K562 (cell line): ENCODE measurements around the gene MYO16. TPM values are rescaled to one million over a fixed set of nuclear protein-coding genes. Genes with fewer than 3 reads are reported as not detected.

Experiments
- ATAC-seq: fragments of 200-7000 bp; cut with Tn5 transposase; 3 replicates; pipeline ENCODE4 v1.9.1; 2020; ENCODE audit warnings: moderate library complexity
- BruUV-seq: library from RNA; stranded (reverse); fragments of 400-500 nt; replicated peaks from 2 replicates; lab custom pipeline; 2021; lab: Mats Ljungman, UMichigan
- CTCF ChIA-PET: fragments of 300-600 bp; formaldehyde crosslinking; extraction: SDS; loops from one replicate; lab custom pipeline; 2021; ENCODE audit warnings: low intra/inter-chr PET ratio; lab: Yijun Ruan, JAX
- POLR2A ChIA-PET: fragments of 300-600, 350-650 bp; sonication (Branson Sonifier 250); formaldehyde crosslinking; extraction: SDS; loops from one replicate; lab custom pipeline; 2021; ENCODE audit warnings: antibody characterized with exemption, inconsistent platforms; lab: Yijun Ruan, JAX
- DNase-seq, 4 experiments: peaks; one replicate each; pipeline versions ENCODE4 v3.0.0 to v3.0.0-alpha.2; 2011 to 2018; ENCODE audit warnings: low spot score in 3 of 4, mixed read lengths in 3 of 4; ENCODE audit errors: extremely low read depth in 1 of 4
- FAIRE-seq: peaks from 2 replicates; lab custom pipeline; 2011; peaks lifted over from hg19 to GRCh38; lab: Jason Lieb, UNC
- H2AFZ ChIP-seq: 2 replicates; pipeline ENCODE4 v1.6.0; 2011; ENCODE audit warnings: low read depth, low read length, control low read depth, inconsistent platforms
- H3K27ac ChIP-seq: fragments of 200-600 bp; 3 replicates; pipeline ENCODE4 v1.8.0; 2011; ENCODE audit warnings: low read depth, mild to moderate bottlenecking, control low read depth, inconsistent platforms, low read length, moderate library complexity, mixed read lengths; ENCODE audit errors: extremely low read depth
- H3K27me3 ChIP-seq, 2 experiments: fragments of 300-600 bp in 1 of 2; 2 replicates in 1 of 2; 3 replicates in 1 of 2; pipeline versions ENCODE4 v1.6.0 to v1.8.0; 2011; ENCODE audit warnings: inconsistent platforms in 2 of 2, low read length in 2 of 2, mild to moderate bottlenecking in 1 of 2, mixed read lengths in 1 of 2, moderate library complexity in 1 of 2; ENCODE audit not compliant: control insufficient read depth in 2 of 2, insufficient read depth in 2 of 2
- H3K36me3 ChIP-seq: fragments of 300-600 bp; 3 replicates; pipeline ENCODE4 v1.8.0; 2011; ENCODE audit warnings: mild to moderate bottlenecking, low read length, inconsistent platforms; ENCODE audit not compliant: control insufficient read depth, insufficient read depth
- H3K4me1 ChIP-seq, 2 experiments: fragments of 200-600 bp in 1 of 2; replicated peaks in 1 of 2; 2 replicates in 1 of 2; 3 replicates in 1 of 2; pipeline versions ENCODE4 v1.5.1 to v1.8.0; 2011; ENCODE audit warnings: inconsistent platforms in 2 of 2, low read length in 2 of 2, mild to moderate bottlenecking in 1 of 2, mixed read lengths in 1 of 2, moderate library complexity in 1 of 2; ENCODE audit not compliant: control insufficient read depth in 2 of 2, insufficient read depth in 2 of 2
- H3K4me2 ChIP-seq: 2 replicates; pipeline ENCODE4 v1.6.1; 2011; ENCODE audit warnings: low read length, control low read depth, inconsistent platforms, mixed read lengths; ENCODE audit not compliant: insufficient read depth
- H3K4me3 ChIP-seq: fragments of 200-600 bp; sonication (generic), shearing (Covaris generic); 2 replicates; pipeline ENCODE4 v1.5.1; 2016; ENCODE audit warnings: control low read depth, inconsistent platforms
- H3K79me2 ChIP-seq: fragments of 200-600 bp; 3 replicates; pipeline ENCODE4 v1.8.0; 2011; ENCODE audit warnings: low read length, inconsistent platforms; ENCODE audit not compliant: control insufficient read depth, insufficient read depth
- H3K9ac ChIP-seq, 2 experiments: 2 replicates each; pipeline versions ENCODE4 v1.6.0 to v1.6.1; 2011; ENCODE audit warnings: low read depth in 2 of 2, low read length in 2 of 2, control low read depth in 1 of 2, inconsistent platforms in 1 of 2, mild to moderate bottlenecking in 1 of 2, mixed read lengths in 1 of 2; ENCODE audit not compliant: insufficient read depth in 1 of 2
- H3K9me1 ChIP-seq: one replicate; pipeline ENCODE4 v1.6.0; 2011; ENCODE audit warnings: inconsistent platforms, mild to moderate bottlenecking, low read length, moderate library complexity; ENCODE audit not compliant: control insufficient read depth, insufficient read depth
- H3K9me3 ChIP-seq: replicated peaks from 2 replicates; pipeline ENCODE4 v1.5.1; 2011; ENCODE audit warnings: low read depth, low read length, inconsistent platforms; ENCODE audit not compliant: control insufficient read depth, insufficient read depth
- H4K20me1 ChIP-seq: replicated peaks from 2 replicates; pipeline ENCODE4 v1.6.1; 2011; ENCODE audit warnings: low read length, inconsistent platforms, mixed read lengths; ENCODE audit not compliant: control insufficient read depth, insufficient read depth
- FOS ChIP-seq: IDR thresholded peaks from 3 replicates; pipeline ENCODE4 v1.6.1; 2011; ENCODE audit not compliant: insufficient read length; ENCODE audit errors: extremely low read depth
- PTTG1 ChIP-seq: fragments of 450-650 bp; IDR thresholded peaks from 2 replicates; pipeline ENCODE4 v1.6.1; 2016; ENCODE audit warnings: low read depth, mild to moderate bottlenecking, missing genetic modification characterization, missing compliant biosample characterization
- RAD21 ChIP-seq, 2 experiments: fragments of 250-450 bp in 1 of 2; fragments of 450-650 bp in 1 of 2; sonication (Bioruptor Pico) in 1 of 2; formaldehyde crosslinking in 1 of 2; IDR thresholded peaks in 1 of 2; conservative IDR thresholded peaks in 1 of 2; 2 replicates each; pipeline versions ENCODE4 v1.4.0 to v1.8.0; 2020 to 2022; ENCODE audit warnings: mild to moderate bottlenecking in 2 of 2, moderate library complexity in 1 of 2
- RBBP5 ChIP-seq: fragments of 200-600 bp; sonication (generic); IDR thresholded peaks from 2 replicates; pipeline ENCODE4 v1.6.1; 2012; ENCODE audit warnings: borderline replicate concordance, mild to moderate bottlenecking, low read length, control low read depth, inconsistent platforms; ENCODE audit not compliant: insufficient read depth, poor library complexity, severe bottlenecking
- SFPQ ChIP-seq: fragments of 200-400 bp; formaldehyde crosslinking; IDR thresholded peaks from 2 replicates; pipeline ENCODE4 v1.6.1; 2017; ENCODE audit warnings: mild to moderate bottlenecking, low read depth, low read length, moderate library complexity
- ZNF274 ChIP-seq: IDR thresholded peaks from 2 replicates; pipeline ENCODE4 v1.6.1; 2011; ENCODE audit warnings: low read depth, mild to moderate bottlenecking, low read length, moderate library complexity, borderline replicate concordance
- ZNF384 ChIP-seq: IDR thresholded peaks from 2 replicates; pipeline ENCODE4 v1.6.1; 2012; ENCODE audit warnings: low read depth, low read length, improper control_type of control experiment
- ZNF592 ChIP-seq: fragments of 450-650 bp; IDR thresholded peaks from 2 replicates; pipeline ENCODE4 v1.6.1; 2017; ENCODE audit warnings: antibody characterized with exemption, mild to moderate bottlenecking
- WGBS: fragments of 100-300 bp; shearing (Covaris generic); methylation state at CpG from one replicate; pipeline ENCODE4 v1.1.6; 2016; ENCODE audit warnings: low coverage, mixed read lengths; ENCODE audit not compliant: insufficient coverage; ENCODE audit errors: missing lambda C conversion rate; 5-methylcytosine and 5-hydroxymethylcytosine counted together
- in situ Hi-C: fragments of 300-500 bp; cut with MboI; formaldehyde crosslinking; loops from 4 replicates; pipeline ENCODE4 v1.15.0; 2018; ENCODE audit warnings: inconsistent platforms, mixed read lengths
- intact Hi-C: fragments of 100-400 bp; cut with micrococcal nuclease; formaldehyde crosslinking; loops from 2 replicates; pipeline ENCODE4 v1.14.2; 2022
- polyA plus RNA-seq, 8 experiments: library from polyadenylated mRNA; depleted of rRNA in 4 of 8; stranded (reverse) in 5 of 8; unstranded in 3 of 8; fragments of >200 nt; fragmentation: Nextera tagmentation in 2 of 8; fragmentation: Illumina TruSeq in 1 of 8; extraction: Ambion mirVana in 2 of 8; extraction: Trizol in 1 of 8; gene quantifications; 2 replicates each; pipeline versions ENCODE4 v1.2.1 to v1.2.3, GENCODE V29; 2011 to 2014; ENCODE audit warnings: inconsistent platforms in 1 of 8, missing spikeins in 1 of 8
- total RNA-seq, 7 experiments: library from RNA; depleted of rRNA in 6 of 7; stranded (reverse); fragments of >200 nt in 6 of 7; fragmentation: Illumina TruSeq in 2 of 7; extraction: Trizol in 2 of 7; gene quantifications; 2 replicates each; pipeline versions ENCODE4 v1.2.1 to v1.2.3, GENCODE V29; 2011 to 2021; ENCODE audit warnings: low replicate concordance in 1 of 7

MYO16 gene
- total and polyA plus RNA-seq, 9 of the 15 experiments (the other 6 are each of a cell fraction or from before 2014, with no cell fraction given) = 4.3 to 45.7 (median 12.1) TPM

GRCh38 chr13:108851660-108852059 lies 222.2 kb downstream of the MYO16 start:
- H3K4me1 ChIP-seq = no peaks in the 10 kb centered on the region; a peak in 1 of 5 replicates
- H2AFZ ChIP-seq = no peak overlapping the region
- BruUV-seq = no TSS peak
- in situ Hi-C loops = no loop called here
- no peaks in the 10 kb centered on the region for H3K79me2 ChIP-seq
- H4K20me1 ChIP-seq = no peaks in the 10 kb centered on the region
- 50% methylated on average over 2 of the region's 4 CpGs for WGBS
- DNase-seq (no peak), ATAC-seq (no peak), FAIRE-seq (no peak)
- peaks cover 4% of the 10 kb centered on the region; the same call in 1 of the 3 replicates for H3K36me3 ChIP-seq
- H3K9me1 ChIP-seq = no peaks in the 10 kb centered on the region
- H3K4me2 ChIP-seq = no peak overlapping the region
- no peaks in the 10 kb centered on the region for H3K27me3 ChIP-seq
- intact Hi-C loops = no loop called here
- no peaks in the 10 kb centered on the region for H3K9me3 ChIP-seq
- no peak overlapping the region for H3K27ac ChIP-seq
- H3K4me3 ChIP-seq = no peak overlapping the region
- POLR2A ChIA-PET = no interaction called here
- CTCF ChIA-PET = no interaction called here
- TF ChIP-seq ZNF384 = no peak
- TF ChIP-seq SFPQ = no peak
- no peak for TF ChIP-seq RBBP5
- TF ChIP-seq PTTG1 (tag) = no peak
- TF ChIP-seq FOS = no peak
- TF ChIP-seq ZNF592 = no peak
- TF ChIP-seq RAD21 (CRISPR knock-in tag; conservative IDR thresholded peaks at IDR 0.05 in 1 of 2, IDR thresholded peaks at IDR 0.05 in 1 of 2) = no peak
- no peak for TF ChIP-seq ZNF274
- H3K9ac ChIP-seq = no peak overlapping the region
